ENCODE measurements around the gene SNRNP40. TPM values are rescaled to one million over a fixed set of nuclear protein-coding genes. Genes with fewer than 3 reads are reported as not detected.

SNRNP40 gene
- total and polyA plus RNA-seq, 2 of the 13 experiments (the other 11 are each of a cell fraction or from before 2014, with no cell fraction given), result 51.0 to 147 TPM

DNA sequence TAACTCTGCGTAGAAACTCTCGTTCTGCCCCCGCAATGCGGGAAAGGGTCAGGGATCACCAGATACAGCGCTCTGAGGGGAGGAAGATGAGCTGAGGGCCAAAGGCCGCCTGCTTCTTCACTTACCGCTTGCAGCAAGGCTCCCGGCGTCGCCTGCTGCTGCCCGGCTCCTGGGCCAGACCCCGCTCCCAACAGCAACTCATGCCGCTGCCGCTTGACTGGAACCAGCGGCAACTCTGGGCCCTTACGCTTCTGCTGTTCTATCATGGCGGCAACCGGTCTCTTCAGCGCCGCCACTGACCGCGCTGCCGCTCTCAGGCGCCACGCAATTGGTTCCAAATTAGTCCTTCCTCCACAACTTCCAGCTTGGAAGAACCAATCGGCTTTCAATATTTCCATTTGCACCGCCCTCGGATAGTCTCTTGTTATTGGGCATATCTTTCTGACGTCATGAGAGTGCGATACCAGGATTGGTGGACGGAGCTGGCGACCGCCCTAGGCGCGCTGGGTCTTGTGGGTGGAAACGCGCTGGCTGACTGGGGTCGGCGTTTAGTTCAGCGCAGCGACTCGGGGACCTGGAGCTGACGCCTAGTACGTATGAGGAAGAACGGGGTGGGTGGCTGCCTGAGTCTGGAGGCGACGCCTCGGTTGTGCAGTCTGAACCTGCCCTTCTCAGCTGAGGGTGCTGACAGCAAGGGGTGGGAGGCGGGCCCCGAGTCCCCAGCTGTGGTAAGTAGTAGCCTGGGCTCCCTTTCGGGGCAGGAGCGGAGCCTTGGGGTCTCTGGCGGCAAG, at the start of gene SNRNP40, which contains the start of gene ZCCHC17 (continued):
- TF ChIP-seq, protein P1, sequence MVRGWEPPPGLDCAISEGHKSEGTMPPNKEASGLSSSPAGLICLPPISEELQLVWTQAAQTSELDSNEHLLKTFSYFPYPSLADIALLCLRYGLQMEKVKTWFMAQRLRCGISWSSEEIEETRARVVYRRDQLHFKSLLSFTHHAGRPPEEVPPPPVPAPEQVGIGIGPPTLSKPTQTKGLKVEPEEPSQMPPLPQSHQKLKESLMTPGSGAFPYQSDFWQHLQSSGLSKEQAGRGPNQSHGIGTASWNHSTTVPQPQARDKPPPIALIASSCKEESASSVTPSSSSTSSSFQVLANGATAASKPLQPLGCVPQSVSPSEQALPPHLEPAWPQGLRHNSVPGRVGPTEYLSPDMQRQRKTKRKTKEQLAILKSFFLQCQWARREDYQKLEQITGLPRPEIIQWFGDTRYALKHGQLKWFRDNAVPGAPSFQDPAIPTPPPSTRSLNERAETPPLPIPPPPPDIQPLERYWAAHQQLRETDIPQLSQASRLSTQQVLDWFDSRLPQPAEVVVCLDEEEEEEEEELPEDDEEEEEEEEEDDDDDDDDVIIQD (CRISPR knock-in tag; IDR thresholded peaks at IDR 0.05; ENCODE audit: low read depth), result no peak
- TF ChIP-seq ZNF879 (CRISPR knock-in tag; IDR thresholded peaks at IDR 0.05) (no peak), ZSCAN9 (CRISPR knock-in tag; IDR thresholded peaks at IDR 0.05; ENCODE audit: borderline replicate concordance) (no peak), SIN3A (IDR thresholded peaks at IDR 0.05; ENCODE audit: borderline replicate concordance, low read depth, low read length) (peak; percentile 79; the same call in 1 of the 2 replicates), ZNF160 (CRISPR knock-in tag; IDR thresholded peaks at IDR 0.05) (no peak), SALL1 (CRISPR knock-in tag; IDR thresholded peaks at IDR 0.05) (peak; percentile 35), RAD21 (CRISPR knock-in tag; IDR thresholded peaks at IDR 0.05) (peak; percentile 35; the same call in 1 of the 2 replicates), RARA (CRISPR knock-in tag; IDR thresholded peaks at IDR 0.05) (0 out of 2 replicates have a peak, but pooled peaks have one; percentile 5), NCOA1 (CRISPR knock-in tag; IDR thresholded peaks at IDR 0.05) (no peak), KMT2A (CRISPR knock-in tag; IDR thresholded peaks at IDR 0.05) (peak; percentile 84; the same call in 1 of the 2 replicates), REL (CRISPR knock-in tag; conservative IDR thresholded peaks at IDR 0.05) (no peak), POGZ (CRISPR knock-in tag; IDR thresholded peaks at IDR 0.05) (peak; percentile 66; the same call in 1 of the 2 replicates), PHF20 (CRISPR knock-in tag; IDR thresholded peaks at IDR 0.05) (peak; percentile 77), ZFAT (CRISPR knock-in tag; conservative IDR thresholded peaks at IDR 0.05) (no peak), ZNF430 (CRISPR knock-in tag; IDR thresholded peaks at IDR 0.05) (no peak; the same call in 1 of the 2 replicates), FOXC1 (CRISPR knock-in tag; IDR thresholded peaks at IDR 0.05; ENCODE audit: borderline replicate concordance) (peak; percentile 27; the same call in 1 of the 2 replicates), TAF15 (IDR thresholded peaks at IDR 0.05; ENCODE audit: low read depth, low read length, poor library complexity, severe bottlenecking) (no peak), NFRKB (IDR thresholded peaks at IDR 0.05) (peak; percentile 67), ATF1 (CRISPR knock-in tag; IDR thresholded peaks at IDR 0.05) (peak; percentile 94), KAT7 (CRISPR knock-in tag; IDR thresholded peaks at IDR 0.05; ENCODE audit: borderline replicate concordance) (peak; percentile 76; the same call in 1 of the 2 replicates), CREB1 (IDR thresholded peaks at IDR 0.05) (peak; percentile 99), CREB1 (CRISPR knock-in tag; IDR thresholded peaks at IDR 0.05) (peak; percentile 99)
- TF ChIP-seq, protein P2, sequence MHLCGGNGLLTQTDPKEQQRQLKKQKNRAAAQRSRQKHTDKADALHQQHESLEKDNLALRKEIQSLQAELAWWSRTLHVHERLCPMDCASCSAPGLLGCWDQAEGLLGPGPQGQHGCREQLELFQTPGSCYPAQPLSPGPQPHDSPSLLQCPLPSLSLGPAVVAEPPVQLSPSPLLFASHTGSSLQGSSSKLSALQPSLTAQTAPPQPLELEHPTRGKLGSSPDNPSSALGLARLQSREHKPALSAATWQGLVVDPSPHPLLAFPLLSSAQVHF (CRISPR knock-in tag; IDR thresholded peaks at IDR 0.05), result 0 out of 2 replicates have a peak, but pooled peaks have one; percentile 6
- TF ChIP-seq, protein P3, sequence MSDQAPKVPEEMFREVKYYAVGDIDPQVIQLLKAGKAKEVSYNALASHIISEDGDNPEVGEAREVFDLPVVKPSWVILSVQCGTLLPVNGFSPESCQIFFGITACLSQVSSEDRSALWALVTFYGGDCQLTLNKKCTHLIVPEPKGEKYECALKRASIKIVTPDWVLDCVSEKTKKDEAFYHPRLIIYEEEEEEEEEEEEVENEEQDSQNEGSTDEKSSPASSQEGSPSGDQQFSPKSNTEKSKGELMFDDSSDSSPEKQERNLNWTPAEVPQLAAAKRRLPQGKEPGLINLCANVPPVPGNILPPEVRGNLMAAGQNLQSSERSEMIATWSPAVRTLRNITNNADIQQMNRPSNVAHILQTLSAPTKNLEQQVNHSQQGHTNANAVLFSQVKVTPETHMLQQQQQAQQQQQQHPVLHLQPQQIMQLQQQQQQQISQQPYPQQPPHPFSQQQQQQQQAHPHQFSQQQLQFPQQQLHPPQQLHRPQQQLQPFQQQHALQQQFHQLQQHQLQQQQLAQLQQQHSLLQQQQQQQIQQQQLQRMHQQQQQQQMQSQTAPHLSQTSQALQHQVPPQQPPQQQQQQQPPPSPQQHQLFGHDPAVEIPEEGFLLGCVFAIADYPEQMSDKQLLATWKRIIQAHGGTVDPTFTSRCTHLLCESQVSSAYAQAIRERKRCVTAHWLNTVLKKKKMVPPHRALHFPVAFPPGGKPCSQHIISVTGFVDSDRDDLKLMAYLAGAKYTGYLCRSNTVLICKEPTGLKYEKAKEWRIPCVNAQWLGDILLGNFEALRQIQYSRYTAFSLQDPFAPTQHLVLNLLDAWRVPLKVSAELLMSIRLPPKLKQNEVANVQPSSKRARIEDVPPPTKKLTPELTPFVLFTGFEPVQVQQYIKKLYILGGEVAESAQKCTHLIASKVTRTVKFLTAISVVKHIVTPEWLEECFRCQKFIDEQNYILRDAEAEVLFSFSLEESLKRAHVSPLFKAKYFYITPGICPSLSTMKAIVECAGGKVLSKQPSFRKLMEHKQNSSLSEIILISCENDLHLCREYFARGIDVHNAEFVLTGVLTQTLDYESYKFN (CRISPR knock-in tag; conservative IDR thresholded peaks at IDR 0.05), result 0 out of 2 replicates have a peak, but pooled peaks have one; percentile 1
- TF ChIP-seq, protein P4, sequence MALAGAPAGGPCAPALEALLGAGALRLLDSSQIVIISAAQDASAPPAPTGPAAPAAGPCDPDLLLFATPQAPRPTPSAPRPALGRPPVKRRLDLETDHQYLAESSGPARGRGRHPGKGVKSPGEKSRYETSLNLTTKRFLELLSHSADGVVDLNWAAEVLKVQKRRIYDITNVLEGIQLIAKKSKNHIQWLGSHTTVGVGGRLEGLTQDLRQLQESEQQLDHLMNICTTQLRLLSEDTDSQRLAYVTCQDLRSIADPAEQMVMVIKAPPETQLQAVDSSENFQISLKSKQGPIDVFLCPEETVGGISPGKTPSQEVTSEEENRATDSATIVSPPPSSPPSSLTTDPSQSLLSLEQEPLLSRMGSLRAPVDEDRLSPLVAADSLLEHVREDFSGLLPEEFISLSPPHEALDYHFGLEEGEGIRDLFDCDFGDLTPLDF (CRISPR knock-in tag; IDR thresholded peaks at IDR 0.05), result peak; percentile 76

All from HepG2 (cell line).